GM18909 (cell line): ENCODE data around the gene FOXI1.

Experiments
- ATAC-seq: cut with Tn5 transposase; IDR thresholded peaks from one replicate; pipeline ENCODE4 v1.9.1; 2021; ENCODE audit warnings: mild to moderate bottlenecking; ENCODE audit not compliant: unreplicated experiment, poor library complexity

The FOXI1 gene

GRCh38 chr5:170105642-170106611, at the start of gene FOXI1:
Gene FOXI1, plus strand, starts transcription at chr5:170105897. Its CDS starts 61 bp downstream, at chr5:170105958.
- no peak for ATAC-seq

- ATAC-seq, result no peak
These were observed 49.0 kb upstream of the FOXI1 start for GRCh38 chr5:170056561-170057267.

- no peak for ATAC-seq
These were observed 48.4 kb upstream of the FOXI1 start for GRCh38 chr5:170057311-170057710.

- ATAC-seq, result no peak
These were observed 46.5 kb upstream of the FOXI1 start for GRCh38 chr5:170059221-170059620.

GRCh38 chr5:170067152-170067551, 38.5 kb upstream of the FOXI1 start:
- ATAC-seq, result no peak

GRCh38 chr5:170067574-170068170, 38.0 kb upstream of the FOXI1 start:
- ATAC-seq, result no peak

DNA sequence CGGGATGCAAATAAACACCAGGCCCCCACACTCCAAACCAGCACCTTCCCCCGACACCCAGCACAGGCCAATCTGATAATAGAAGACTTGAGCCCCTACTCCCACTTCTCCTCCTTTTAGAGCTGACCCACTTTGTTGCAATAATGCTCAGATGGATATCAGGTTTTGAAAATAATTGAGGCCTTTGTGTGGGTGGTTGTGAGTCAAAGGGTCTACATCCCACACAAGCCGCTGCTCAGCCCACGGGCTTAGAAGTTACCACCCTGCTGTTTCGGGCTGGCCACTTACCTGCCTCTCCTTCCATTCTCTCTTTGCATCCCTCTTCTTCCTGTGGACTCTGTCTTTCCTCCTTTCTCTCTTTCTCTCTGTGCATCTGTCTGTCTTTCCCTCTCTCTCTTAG, 36.2 kb upstream of the FOXI1 start:
- no peak for ATAC-seq

GRCh38 chr5:170070556-170071412, 34.9 kb upstream of the FOXI1 start:
- no peak for ATAC-seq

- ATAC-seq, result no peak
These were observed 33.9 kb upstream of the FOXI1 start for GRCh38 chr5:170071748-170072147.

DNA sequence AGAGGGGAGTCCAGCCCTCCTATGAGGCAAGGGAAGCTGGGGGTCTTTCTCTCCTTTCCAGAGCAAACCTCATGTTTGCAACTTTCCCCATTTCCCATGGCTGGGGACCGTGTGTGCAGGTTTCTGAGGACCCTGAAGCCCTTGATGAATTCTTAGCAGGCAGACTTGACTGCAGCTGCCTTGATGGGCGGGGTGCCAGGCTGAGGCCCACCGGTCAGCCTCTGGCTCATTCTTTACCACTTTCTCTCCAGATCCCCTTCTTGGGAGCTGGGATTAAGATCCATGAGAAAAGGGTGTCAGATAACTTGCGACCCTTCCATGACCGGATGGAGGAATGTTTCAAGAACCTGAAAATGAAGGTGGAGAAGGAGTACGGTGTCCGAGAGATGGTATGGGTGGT, 30.0 kb upstream of the FOXI1 start:
- ATAC-seq, result no peak

- ATAC-seq, result no peak
These were observed 29.5 kb upstream of the FOXI1 start for GRCh38 chr5:170076211-170076610.

DNA sequence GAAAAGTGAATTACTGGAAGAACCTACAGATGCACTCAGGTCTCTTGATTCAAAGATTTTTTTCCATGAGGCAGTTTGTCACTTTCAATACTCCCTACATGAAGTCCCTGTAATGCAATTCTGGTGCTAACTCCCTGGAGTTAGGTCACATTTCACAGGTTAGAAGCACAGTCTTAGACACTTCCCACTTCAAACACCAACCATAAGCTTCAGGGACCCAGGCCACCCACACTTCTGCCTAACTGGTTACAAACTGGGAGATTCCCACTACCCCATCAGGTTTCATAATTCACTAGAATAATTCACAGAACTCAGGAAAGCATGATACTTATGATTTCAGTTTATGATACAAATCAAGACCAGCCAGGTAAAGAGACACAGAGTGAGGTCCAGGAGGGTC, 29.0 kb upstream of the FOXI1 start:
- ATAC-seq, result no peak

DNA sequence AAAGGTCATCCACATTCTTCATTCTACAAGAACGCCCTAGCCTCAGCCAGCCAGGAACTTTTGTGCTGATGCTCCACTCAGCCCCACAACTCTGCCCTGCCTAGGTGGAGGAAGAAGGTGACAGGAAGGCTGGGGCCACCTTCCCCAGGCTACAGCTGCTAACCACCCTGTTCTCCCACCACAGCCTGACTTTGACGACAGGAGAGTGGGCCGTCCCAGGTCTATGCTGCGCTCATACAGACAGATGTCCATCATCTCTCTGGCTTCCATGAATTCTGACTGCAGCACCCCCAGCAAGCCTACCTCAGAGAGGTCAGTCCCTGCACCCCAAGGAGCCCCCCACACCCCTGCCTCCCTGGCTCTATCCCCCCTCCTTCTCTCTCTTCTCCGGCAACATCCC, 28.2 kb upstream of the FOXI1 start:
- no peak for ATAC-seq

GRCh38 chr5:170078458-170078857, 27.2 kb upstream of the FOXI1 start:
- ATAC-seq, result no peak

DNA sequence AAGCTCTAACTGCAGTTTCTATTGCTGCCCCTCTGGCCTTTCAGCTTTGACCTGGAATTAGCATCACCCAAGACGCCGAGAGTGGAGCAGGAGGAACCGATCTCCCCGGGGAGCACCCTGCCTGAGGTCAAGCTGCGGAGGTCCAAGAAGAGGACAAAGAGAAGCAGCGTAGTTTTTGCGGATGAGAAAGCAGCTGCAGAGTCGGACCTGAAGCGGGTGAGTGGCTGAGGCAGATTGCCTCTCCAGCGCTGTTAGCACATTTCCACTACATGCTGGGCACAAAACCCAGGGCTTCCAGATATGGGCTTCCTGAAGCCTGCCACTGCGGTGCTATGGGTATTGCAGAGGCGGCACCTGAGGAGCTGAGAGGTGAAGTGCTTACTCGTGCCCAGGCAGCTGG, 26.8 kb upstream of the FOXI1 start:
- ATAC-seq, result no peak

DNA sequence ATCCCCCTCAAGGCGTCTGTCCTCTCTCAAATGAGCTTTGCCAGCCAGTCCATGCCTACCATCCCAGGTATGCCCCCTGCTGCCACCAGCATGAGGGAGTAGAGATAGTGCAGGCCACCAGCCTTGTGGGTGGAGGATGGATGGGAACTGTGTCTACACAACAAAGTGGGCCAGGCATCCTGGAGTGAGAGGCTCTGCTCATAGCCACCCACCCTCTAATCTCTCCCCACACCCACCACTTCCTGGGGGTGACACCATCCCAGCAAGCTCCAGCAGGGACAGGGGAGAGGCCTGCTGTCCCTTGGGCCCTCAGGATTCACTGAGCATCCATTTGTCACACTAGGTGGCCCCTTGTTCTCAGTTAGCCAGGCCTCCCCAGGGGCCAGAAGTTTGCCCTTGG, 25.5 kb upstream of the FOXI1 start:
- no peak for ATAC-seq

- ATAC-seq, result no peak
These were observed 24.8 kb upstream of the FOXI1 start for GRCh38 chr5:170080786-170081445.

DNA sequence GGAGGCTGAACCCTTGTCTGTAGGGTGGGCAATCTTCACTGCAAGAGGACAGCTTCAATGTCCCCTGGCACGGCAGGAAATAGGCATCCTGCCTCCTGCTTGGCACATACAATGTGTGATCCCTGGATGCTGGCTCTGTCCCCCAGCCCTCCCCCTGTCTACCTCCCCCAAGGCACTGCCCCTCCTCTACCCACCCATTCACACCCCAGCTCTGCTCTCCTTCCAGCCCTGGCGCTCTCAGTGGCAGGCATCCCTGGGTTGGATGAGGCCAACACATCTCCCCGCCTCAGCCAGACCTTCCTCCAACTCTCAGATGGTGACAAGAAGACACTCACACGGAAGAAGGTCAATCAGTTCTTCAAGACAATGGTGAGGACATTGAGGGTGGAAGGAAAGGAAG, 24.1 kb upstream of the FOXI1 start:
- no peak for ATAC-seq

- no peak for ATAC-seq
These were observed 23.0 kb upstream of the FOXI1 start for GRCh38 chr5:170082701-170083100.
